IPS DF 6.9 (cell line): ENCODE data around the gene TTI1.

Source experiments
- DNase-seq: peaks from one replicate; pipeline ENCODE4 v3.0.0-alpha.2; 2013; ENCODE audit warnings: low read depth, low spot score
- H3K27ac ChIP-seq: one replicate; pipeline ENCODE4 v1.5.1; 2013; ENCODE audit warnings: low read length, control low read depth
- H3K27me3 ChIP-seq: 2 replicates; pipeline ENCODE4 v1.6.1; 2013; ENCODE audit warnings: mild to moderate bottlenecking, low read length; ENCODE audit not compliant: control insufficient read depth, insufficient read depth
- H3K36me3 ChIP-seq: 2 replicates; pipeline ENCODE4 v1.6.1; 2013; ENCODE audit warnings: low read length; ENCODE audit not compliant: control insufficient read depth, insufficient read depth
- H3K4me1 ChIP-seq: 2 replicates; pipeline ENCODE4 v1.6.1; 2013; ENCODE audit warnings: low read length; ENCODE audit not compliant: control insufficient read depth, insufficient read depth
- H3K4me3 ChIP-seq: 2 replicates; pipeline ENCODE4 v1.5.1; 2013; ENCODE audit warnings: mild to moderate bottlenecking, low read length
- H3K9me3 ChIP-seq: 2 replicates; pipeline ENCODE4 v1.6.1; 2013; ENCODE audit warnings: low read length, inconsistent platforms; ENCODE audit not compliant: control insufficient read depth, insufficient read depth
- WGBS: extraction: QIAGEN DNeasy Blood & Tissue Kit; methylation state at CpG from one replicate; pipeline ENCODE4 v1.1.7; 2013; ENCODE audit warnings: mixed read lengths, missing lambda C conversion rate; ENCODE audit not compliant: insufficient read length, insufficient coverage; 5-methylcytosine and 5-hydroxymethylcytosine counted together

Gene TTI1

GRCh38 chr20:38034961-38035360 lies 1.7 kb upstream of the TTI1 start:
- Histone ChIP-seq H3K9me3 (no peaks in the 10 kb centered on the region), H3K27me3 (no peaks in the 10 kb centered on the region), H3K27ac (no peak overlapping the region), H3K4me3 (no peak overlapping the region), H3K36me3 (no peaks in the 10 kb centered on the region; the same call in 1 of the 2 replicates), H3K4me1 (no peaks in the 10 kb centered on the region; the same call in 1 of the 2 replicates)
- WGBS = no CpG with 5 or more reads among the region's 6 CpGs
- DNase-seq = no peak

DNA sequence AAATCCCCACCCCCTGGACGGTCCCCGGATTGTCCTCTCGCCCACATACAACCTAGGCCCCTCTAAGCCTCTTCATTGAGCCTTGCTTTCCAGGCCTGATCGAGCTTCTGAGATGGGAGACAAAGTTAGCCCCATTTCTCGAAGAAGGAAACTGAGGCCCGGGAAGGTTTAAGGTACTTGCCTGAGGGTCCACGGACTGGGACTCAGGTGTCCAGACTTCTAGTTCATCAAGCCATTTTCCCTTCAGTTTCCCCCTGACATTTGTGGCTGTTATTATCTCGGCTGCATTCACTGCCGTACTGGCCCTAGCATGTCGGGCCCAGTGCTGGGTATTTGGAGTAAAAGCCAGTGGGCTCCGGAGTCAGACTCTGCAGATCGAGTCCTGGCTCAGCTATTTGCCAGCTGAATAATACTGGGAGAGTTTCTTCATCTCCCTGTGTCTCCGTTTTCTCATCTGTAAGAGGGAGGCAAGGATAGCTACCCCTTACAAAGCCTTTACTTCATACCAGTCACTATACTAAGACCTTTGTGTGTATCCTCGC lies 923 bp upstream of the TTI1 start:
- WGBS = no CpG with 5 or more reads among the region's 14 CpGs
- no peaks in the 10 kb centered on the region for H3K9me3 ChIP-seq
- no peaks in the 10 kb centered on the region; the same call in 1 of the 2 replicates for H3K36me3 ChIP-seq
- H3K4me1 ChIP-seq = no peaks in the 10 kb centered on the region; the same call in 1 of the 2 replicates
- no peaks in the 10 kb centered on the region for H3K27me3 ChIP-seq
- H3K27ac ChIP-seq = no peak overlapping the region
- peak overlapping the region; percentile 73 for H3K4me3 ChIP-seq
- DNase-seq = no peak

DNA sequence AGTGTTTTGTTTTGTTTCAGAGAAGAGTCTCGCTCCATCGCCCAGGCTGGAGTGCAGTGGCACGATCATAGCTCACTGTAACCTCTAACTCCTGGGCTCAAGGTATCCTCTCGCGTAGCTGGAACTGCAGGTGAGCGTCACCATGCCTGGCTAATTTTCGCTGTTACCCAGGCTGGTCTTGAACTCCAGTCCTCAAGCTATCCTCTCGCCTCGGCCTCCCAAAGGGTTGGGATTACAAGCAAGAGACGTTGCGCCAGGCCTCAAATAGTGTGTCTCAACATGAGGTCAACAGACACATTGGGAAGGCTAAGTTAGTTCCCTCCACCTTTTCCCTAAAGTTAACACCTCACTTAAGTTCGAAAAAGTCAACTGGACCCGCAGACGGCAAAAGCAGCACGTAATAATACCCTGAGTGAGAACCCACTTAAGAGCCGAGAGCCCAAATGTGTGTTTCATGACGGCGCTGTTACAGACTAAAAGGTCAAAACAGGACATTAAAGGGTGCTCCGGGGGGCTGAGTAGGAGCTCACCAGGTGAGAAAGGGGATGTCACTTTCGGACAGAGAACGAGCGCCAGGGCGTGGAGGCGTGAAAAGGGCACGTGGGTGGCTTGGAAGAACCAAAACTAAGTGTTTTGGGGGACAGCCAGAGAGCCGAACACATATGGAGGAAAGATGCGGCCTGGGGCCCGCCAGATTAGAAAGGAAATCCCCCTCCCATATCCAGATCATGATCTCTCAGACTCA lies 499 bp downstream of the TTI1 start:
- no CpG with 5 or more reads among the region's 28 CpGs for WGBS
- no peaks in the 10 kb centered on the region for H3K9me3 ChIP-seq
- peak overlapping the region; percentile 73; the same call in 1 of the 2 replicates for H3K4me3 ChIP-seq
- no peak for DNase-seq
- H3K27me3 ChIP-seq = no peaks in the 10 kb centered on the region
- no peaks in the 10 kb centered on the region; the same call in 1 of the 2 replicates for H3K36me3 ChIP-seq
- no peaks in the 10 kb centered on the region; the same call in 1 of the 2 replicates for H3K4me1 ChIP-seq
- no peak overlapping the region for H3K27ac ChIP-seq

DNA sequence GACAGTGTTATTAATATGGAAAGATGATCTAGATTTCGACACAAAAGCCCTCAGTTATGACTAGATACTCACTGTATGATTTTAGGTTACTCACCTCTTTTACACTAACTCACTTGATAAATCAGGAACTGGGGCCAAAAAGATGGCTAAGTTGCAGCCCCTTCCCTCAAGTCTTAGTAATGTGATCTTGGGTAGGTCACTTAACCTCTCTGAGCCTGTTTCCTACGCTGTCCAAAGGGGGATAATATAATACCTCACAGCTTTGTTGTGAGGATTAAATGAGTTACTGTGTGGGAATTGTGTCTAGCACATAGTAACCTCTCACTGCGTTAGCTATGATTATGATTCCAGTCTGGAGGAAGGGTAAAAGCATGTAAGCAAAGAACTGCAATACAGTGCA lies 1.3 kb downstream of the TTI1 start:
- DNase-seq = no peak
- H3K27me3 ChIP-seq = no peaks in the 10 kb centered on the region
- H3K4me3 ChIP-seq = no peak overlapping the region
- H3K9me3 ChIP-seq = no peaks in the 10 kb centered on the region
- H3K36me3 ChIP-seq = no peaks in the 10 kb centered on the region
- H3K4me1 ChIP-seq = no peaks in the 10 kb centered on the region; the same call in 1 of the 2 replicates
- no peak overlapping the region for H3K27ac ChIP-seq
- WGBS = no CpG with 5 or more reads among the region's 3 CpGs

DNA sequence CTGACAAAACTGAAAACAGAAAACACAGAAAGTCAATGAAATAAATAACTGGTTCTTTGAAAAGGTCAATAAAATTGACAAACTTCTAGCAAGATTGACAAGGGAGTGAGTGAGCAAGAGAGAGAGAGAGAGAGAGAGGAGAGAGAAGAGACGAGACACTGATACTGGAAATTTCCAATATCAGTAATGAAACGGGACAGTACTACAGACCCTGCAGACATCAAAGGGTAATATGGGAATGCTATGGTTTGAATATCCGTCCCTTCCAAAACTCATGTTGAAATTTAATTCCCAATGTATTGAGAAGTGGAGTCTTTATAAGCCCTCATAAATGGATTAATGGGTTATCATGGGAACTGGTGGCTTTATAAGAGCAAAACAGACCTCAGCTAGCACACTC lies 3.8 kb downstream of the TTI1 start:
- H3K4me3 ChIP-seq = no peak overlapping the region
- H3K4me1 ChIP-seq = peaks cover 4% of the 10 kb centered on the region
- DNase-seq = no peak
- H3K27me3 ChIP-seq = no peaks in the 10 kb centered on the region
- no CpG with 5 or more reads among the region's 3 CpGs for WGBS
- 0 out of 2 replicates have a peak, but pooled peaks cover 4% of the 10 kb centered on the region for H3K36me3 ChIP-seq
- no peaks in the 10 kb centered on the region for H3K9me3 ChIP-seq
- H3K27ac ChIP-seq = no peak overlapping the region

DNA sequence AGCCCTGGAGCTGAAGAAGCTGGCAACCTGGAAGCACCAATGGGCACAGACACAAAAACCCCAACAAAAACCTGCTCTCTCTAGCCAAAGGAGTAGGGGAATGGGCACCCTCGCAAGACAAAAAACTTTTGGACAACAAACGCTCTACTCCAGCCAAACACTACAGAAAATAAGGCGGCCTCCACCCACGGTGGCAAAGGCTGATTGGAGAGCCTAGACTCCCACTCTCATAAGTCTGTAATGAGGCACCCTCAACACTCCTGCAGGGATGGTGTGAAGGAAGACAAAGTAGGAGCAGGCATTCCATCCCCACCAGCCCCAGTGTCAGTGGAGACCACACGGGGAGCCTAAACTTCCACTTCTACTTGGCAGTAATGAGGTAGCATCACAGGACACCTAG lies 8.8 kb downstream of the TTI1 start:
- no peak for DNase-seq
- WGBS = no CpG with 5 or more reads among the region's 5 CpGs
- no peak overlapping the region for H3K27ac ChIP-seq

GRCh38 chr20:38023181-38024001 lies 9.9 kb downstream of the TTI1 start:
- no peak for DNase-seq
- Histone ChIP-seq H3K9me3 (no peaks in the 10 kb centered on the region), H3K36me3 (0 out of 2 replicates have a peak, but pooled peaks cover 4% of the 10 kb centered on the region), H3K27me3 (no peaks in the 10 kb centered on the region), H3K4me1 (peaks cover 4% of the 10 kb centered on the region), H3K27ac (no peak overlapping the region), H3K4me3 (no peak overlapping the region)
- WGBS = no CpG with 5 or more reads among the region's 5 CpGs

More for the DNA sequence above, 8.8 kb downstream of the TTI1 start:
- H3K9me3 ChIP-seq = no peaks in the 10 kb centered on the region
- H3K27me3 ChIP-seq = no peaks in the 10 kb centered on the region
- H3K4me1 ChIP-seq = peaks cover 4% of the 10 kb centered on the region
- H3K4me3 ChIP-seq = no peak overlapping the region
- H3K36me3 ChIP-seq = 0 out of 2 replicates have a peak, but pooled peaks cover 4% of the 10 kb centered on the region

DNA sequence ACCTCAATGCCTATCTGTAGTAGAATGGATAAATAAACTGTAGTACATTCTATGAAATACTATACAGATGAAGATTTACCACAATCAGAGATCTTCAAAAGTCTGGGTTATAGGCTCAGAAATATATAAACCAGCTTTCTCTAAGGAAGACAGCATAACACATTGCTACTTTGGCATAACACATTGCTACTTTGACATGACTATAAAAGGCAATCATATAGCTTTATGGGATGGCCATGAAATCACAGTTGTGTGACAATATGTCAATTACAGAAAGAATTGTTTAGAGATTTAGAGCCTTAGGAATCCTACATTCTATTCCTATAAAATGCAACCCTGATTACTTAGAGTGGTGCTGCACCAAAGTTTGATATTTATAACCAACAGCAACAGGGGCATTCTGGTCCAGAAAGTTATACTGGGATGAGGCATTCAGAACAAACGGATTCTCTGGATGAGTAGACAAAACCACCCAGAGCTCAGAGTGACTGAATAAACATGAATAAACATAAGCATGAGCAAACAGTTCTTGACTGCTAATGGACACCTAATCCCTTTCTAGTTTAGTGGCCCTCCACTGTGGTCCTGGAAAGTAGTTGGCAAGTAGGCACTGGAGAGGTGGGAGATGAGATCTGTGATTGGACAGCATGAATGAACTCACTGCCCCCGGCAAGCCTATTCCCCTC lies 12.0 kb downstream of the TTI1 start:
- Histone ChIP-seq H3K4me3 (no peak overlapping the region), H3K27ac (no peak overlapping the region), H3K9me3 (no peaks in the 10 kb centered on the region), H3K27me3 (no peaks in the 10 kb centered on the region), H3K36me3 (peaks cover 10% of the 10 kb centered on the region; the same call in 1 of the 2 replicates), H3K4me1 (peaks cover 4% of the 10 kb centered on the region)
- WGBS = no CpG with 5 or more reads among the region's 2 CpGs
- no peak for DNase-seq

- no peak for DNase-seq
- Histone ChIP-seq H3K36me3 (peaks cover 10% of the 10 kb centered on the region; the same call in 1 of the 2 replicates), H3K27ac (no peak overlapping the region), H3K4me3 (no peak overlapping the region), H3K4me1 (no peaks in the 10 kb centered on the region), H3K27me3 (no peaks in the 10 kb centered on the region), H3K9me3 (no peaks in the 10 kb centered on the region)
- no CpG with 5 or more reads among the region's 2 CpGs for WGBS
Measured at GRCh38 chr20:38018385-38018784, 14.9 kb downstream of the TTI1 start.

- Histone ChIP-seq H3K36me3 (peaks cover 10% of the 10 kb centered on the region; the same call in 1 of the 2 replicates), H3K4me3 (no peak overlapping the region), H3K4me1 (no peaks in the 10 kb centered on the region), H3K27ac (no peak overlapping the region), H3K27me3 (no peaks in the 10 kb centered on the region), H3K9me3 (no peaks in the 10 kb centered on the region)
- no CpG with 5 or more reads among the region's 1 CpG for WGBS
- no peak for DNase-seq
Measured at GRCh38 chr20:38017959-38018358, 15.3 kb downstream of the TTI1 start.
